Hepatocyte (in vitro differentiated cells): ENCODE data around the gene STAM.

Experiments
- EZH2 ChIP-seq: fragments of 200-600 bp; sonication (generic); IDR thresholded peaks from 2 replicates; pipeline ENCODE4 v1.6.1; 2016; ENCODE audit warnings: antibody characterized with exemption, mild to moderate bottlenecking, borderline replicate concordance
- EZH2phosphoT487 ChIP-seq: fragments of 200-600 bp; sonication (generic); IDR thresholded peaks from one replicate; pipeline ENCODE4 v1.6.1; 2018; ENCODE audit warnings: antibody characterized with exemption, mild to moderate bottlenecking, low read depth, moderate library complexity; ENCODE audit not compliant: unreplicated experiment, severe bottlenecking
- TF ChIP-seq, protein P1 (sequence below): fragments of 200-600 bp; sonication (generic); IDR thresholded peaks from 2 replicates; pipeline ENCODE4 v1.5.1; 2016; ENCODE audit warnings: antibody characterized with exemption, mild to moderate bottlenecking; ENCODE audit not compliant: poor library complexity

DNA sequence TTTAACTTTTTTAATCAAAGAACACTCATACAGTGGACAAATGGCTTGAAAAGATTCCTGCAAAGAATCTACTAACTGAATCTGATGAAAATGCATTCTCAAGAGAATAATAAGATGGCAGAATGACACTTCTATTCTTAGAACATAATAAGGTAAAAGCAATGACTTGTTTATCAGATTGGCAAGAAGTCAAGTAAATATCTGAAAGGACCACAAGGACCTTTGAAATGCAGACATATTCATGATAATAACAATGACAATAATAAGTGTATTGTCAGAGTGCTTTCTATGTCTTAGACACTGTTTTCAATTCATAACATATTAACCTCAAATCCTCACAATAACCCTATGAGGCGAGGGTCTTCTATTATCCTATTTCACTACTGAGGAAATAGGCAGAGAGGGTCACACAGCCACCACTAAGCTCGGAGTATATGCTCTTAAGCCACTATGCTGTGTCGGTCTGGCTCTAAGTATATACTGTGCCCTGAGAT lies 37.4 kb upstream of the STAM start:
- TF ChIP-seq, protein P1, sequence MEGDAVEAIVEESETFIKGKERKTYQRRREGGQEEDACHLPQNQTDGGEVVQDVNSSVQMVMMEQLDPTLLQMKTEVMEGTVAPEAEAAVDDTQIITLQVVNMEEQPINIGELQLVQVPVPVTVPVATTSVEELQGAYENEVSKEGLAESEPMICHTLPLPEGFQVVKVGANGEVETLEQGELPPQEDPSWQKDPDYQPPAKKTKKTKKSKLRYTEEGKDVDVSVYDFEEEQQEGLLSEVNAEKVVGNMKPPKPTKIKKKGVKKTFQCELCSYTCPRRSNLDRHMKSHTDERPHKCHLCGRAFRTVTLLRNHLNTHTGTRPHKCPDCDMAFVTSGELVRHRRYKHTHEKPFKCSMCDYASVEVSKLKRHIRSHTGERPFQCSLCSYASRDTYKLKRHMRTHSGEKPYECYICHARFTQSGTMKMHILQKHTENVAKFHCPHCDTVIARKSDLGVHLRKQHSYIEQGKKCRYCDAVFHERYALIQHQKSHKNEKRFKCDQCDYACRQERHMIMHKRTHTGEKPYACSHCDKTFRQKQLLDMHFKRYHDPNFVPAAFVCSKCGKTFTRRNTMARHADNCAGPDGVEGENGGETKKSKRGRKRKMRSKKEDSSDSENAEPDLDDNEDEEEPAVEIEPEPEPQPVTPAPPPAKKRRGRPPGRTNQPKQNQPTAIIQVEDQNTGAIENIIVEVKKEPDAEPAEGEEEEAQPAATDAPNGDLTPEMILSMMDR = no peak
- TF ChIP-seq EZH2 (no peak), EZH2phosphoT487 (no peak)
